GM18870 (cell line): ENCODE measurements around the gene MBP.
"Not testable (repeated sequence)": the region's sequence is repeated elsewhere in the genome, so short reads cannot be mapped to it uniquely, and the experiment has no call there.

ENCODE experiments used
- ATAC-seq: cut with Tn5 transposase; IDR thresholded peaks from one replicate; pipeline ENCODE4 v1.9.1; 2021; ENCODE audit warnings: moderate library complexity; ENCODE audit not compliant: unreplicated experiment

The MBP gene

GRCh38 chr18:76959605-76960004 is 173.0 kb downstream of the MBP start:
- ATAC-seq: no peak

- ATAC-seq: no peak
Measured at GRCh38 chr18:76958692-76959341, 173.8 kb downstream of the MBP start.

- no peak for ATAC-seq
Measured at GRCh38 chr18:76957384-76958355, 174.9 kb downstream of the MBP start.

- ATAC-seq: no peak
Measured at GRCh38 chr18:76956648-76957047, 175.9 kb downstream of the MBP start.

- ATAC-seq: no peak
Measured at GRCh38 chr18:76955524-76956170, 176.9 kb downstream of the MBP start.

GRCh38 chr18:76953583-76954233 is 178.9 kb downstream of the MBP start:
- no peak for ATAC-seq

GRCh38 chr18:76953156-76953555 is 179.4 kb downstream of the MBP start:
- ATAC-seq: no peak

- no peak for ATAC-seq
Measured at GRCh38 chr18:76952747-76953146, 179.8 kb downstream of the MBP start.

- no peak for ATAC-seq
Measured at GRCh38 chr18:76951456-76952247, 180.9 kb downstream of the MBP start.

GRCh38 chr18:76948345-76948744 is 184.2 kb downstream of the MBP start:
- no peak for ATAC-seq

GRCh38 chr18:76944346-76944745 is 188.2 kb downstream of the MBP start:
- ATAC-seq: not testable (repeated sequence)

- ATAC-seq: no peak
Measured at GRCh38 chr18:76943542-76944339, 188.8 kb downstream of the MBP start.

- ATAC-seq: no peak
Measured at GRCh38 chr18:76941284-76941683, 191.3 kb downstream of the MBP start.

GRCh38 chr18:76938619-76939018 is 194.0 kb downstream of the MBP start:
- no peak for ATAC-seq

- ATAC-seq: no peak
Measured at GRCh38 chr18:76937597-76937996, 195.0 kb downstream of the MBP start.

GRCh38 chr18:76936877-76937276 is 195.7 kb downstream of the MBP start:
- no peak for ATAC-seq

- ATAC-seq: no peak
Measured at GRCh38 chr18:76935722-76936337, 196.8 kb downstream of the MBP start.

GRCh38 chr18:76932026-76932819 is 200.4 kb downstream of the MBP start:
- no peak for ATAC-seq
